ENCODE data around the gene SLC2A4RG.

Gene SLC2A4RG

GRCh38 chr20:63739130-63740069 lies at the start of gene SLC2A4RG:
TSS of gene SLC2A4RG (plus strand) at chr20:63739776. CDS start at chr20:63739913, 137 bp downstream.
- intact Hi-C loops (cut with DNase I) = loop anchor here (5.0 kb wide), 1 partner anchor 112 kb away; the partner anchor contains the start of gene GMEB2
- peak in 41 of 42 donors; percentile 38 to 90 (median 81) for DNase-seq

GRCh38 chr20:63690003-63690897 lies 49.3 kb upstream of the SLC2A4RG start:
- intact Hi-C loops (cut with DNase I) = no loop called here
- DNase-seq = no peak

- intact Hi-C loops (cut with DNase I) = no loop called here
- no peak for DNase-seq
Observed at GRCh38 chr20:63690898-63691710, 48.5 kb upstream of the SLC2A4RG start.

- no peak for DNase-seq
- intact Hi-C loops (cut with DNase I) = no loop called here
Observed at GRCh38 chr20:63691711-63692435, 47.7 kb upstream of the SLC2A4RG start.

GRCh38 chr20:63692436-63693082 lies 47.0 kb upstream of the SLC2A4RG start:
- no peak for DNase-seq

GRCh38 chr20:63693083-63693732 lies 46.4 kb upstream of the SLC2A4RG start:
- DNase-seq = no peak
- intact Hi-C loops (cut with DNase I) = no loop called here

More at GRCh38 chr20:63692436-63693082, 47.0 kb upstream of the SLC2A4RG start:
- intact Hi-C loops (cut with DNase I) = no loop called here

GRCh38 chr20:63693733-63694583 lies 45.6 kb upstream of the SLC2A4RG start:
- DNase-seq = peak in 1 of 42 donors; percentile 5
- intact Hi-C loops (cut with DNase I) = no loop called here

- DNase-seq = peak in 1 of 42 donors; percentile 4
Observed at GRCh38 chr20:63694584-63695423, 44.8 kb upstream of the SLC2A4RG start.

GRCh38 chr20:63695424-63696305 lies 43.9 kb upstream of the SLC2A4RG start:
- intact Hi-C loops (cut with DNase I) = no loop called here
- DNase-seq = peak in 1 of 42 donors; percentile 1

More at GRCh38 chr20:63694584-63695423, 44.8 kb upstream of the SLC2A4RG start:
- intact Hi-C loops (cut with DNase I) = no loop called here

- intact Hi-C loops (cut with DNase I) = no loop called here
- peak in 1 of 42 donors; percentile 2 for DNase-seq
Observed at GRCh38 chr20:63696306-63696627, 43.3 kb upstream of the SLC2A4RG start.

- DNase-seq = peak in 6 of 42 donors; percentile 8 to 56 (median 36)
- intact Hi-C loops (cut with DNase I) = no loop called here
Observed at GRCh38 chr20:63696628-63697356, 42.8 kb upstream of the SLC2A4RG start, which contains the start of gene TNFRSF6B. TSS of gene TNFRSF6B (plus strand) at chr20:63696652. CDS start at chr20:63696768, 116 bp downstream.

- peak in 2 of 42 donors; percentile 1 to 5 for DNase-seq
- intact Hi-C loops (cut with DNase I) = no loop called here
Observed at GRCh38 chr20:63697357-63697867, 42.2 kb upstream of the SLC2A4RG start.

GRCh38 chr20:63697868-63698545 lies 41.6 kb upstream of the SLC2A4RG start:
- no peak for DNase-seq
- intact Hi-C loops (cut with DNase I) = no loop called here
